GM10266 (cell line): ENCODE results near the gene CPO.

ENCODE experiments used
- DNase-seq: peaks from one replicate; pipeline ENCODE4 v3.0.0; 2012; ENCODE audit errors: extremely low spot score
- TF ChIP-seq, protein P1 (sequence below): IDR thresholded peaks from 2 replicates; pipeline ENCODE4 v1.5.1; 2012; ENCODE audit warnings: mild to moderate bottlenecking, low read depth; ENCODE audit not compliant: control insufficient read depth, insufficient read depth; ENCODE audit errors: missing control alignments

CPO gene

DNA sequence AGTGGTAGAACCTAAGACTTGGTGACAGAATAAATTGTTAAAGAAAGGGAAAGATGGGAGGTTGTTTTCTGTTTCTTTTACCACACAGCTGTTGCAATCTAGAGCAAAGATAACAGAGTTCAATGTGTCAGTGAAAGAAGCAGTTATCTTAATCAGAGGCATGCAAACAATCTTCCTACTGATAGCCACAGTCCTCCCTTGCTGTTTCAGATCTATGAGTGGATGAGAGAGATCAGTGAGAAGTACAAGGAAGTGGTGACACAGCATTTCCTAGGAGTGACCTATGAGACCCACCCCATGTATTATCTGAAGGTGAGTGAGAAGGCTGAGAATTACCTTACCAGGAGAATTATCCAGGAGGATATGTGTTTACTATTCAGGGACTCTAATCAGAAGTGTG is 15.9 kb downstream of the CPO start:
- TF ChIP-seq, protein P1, sequence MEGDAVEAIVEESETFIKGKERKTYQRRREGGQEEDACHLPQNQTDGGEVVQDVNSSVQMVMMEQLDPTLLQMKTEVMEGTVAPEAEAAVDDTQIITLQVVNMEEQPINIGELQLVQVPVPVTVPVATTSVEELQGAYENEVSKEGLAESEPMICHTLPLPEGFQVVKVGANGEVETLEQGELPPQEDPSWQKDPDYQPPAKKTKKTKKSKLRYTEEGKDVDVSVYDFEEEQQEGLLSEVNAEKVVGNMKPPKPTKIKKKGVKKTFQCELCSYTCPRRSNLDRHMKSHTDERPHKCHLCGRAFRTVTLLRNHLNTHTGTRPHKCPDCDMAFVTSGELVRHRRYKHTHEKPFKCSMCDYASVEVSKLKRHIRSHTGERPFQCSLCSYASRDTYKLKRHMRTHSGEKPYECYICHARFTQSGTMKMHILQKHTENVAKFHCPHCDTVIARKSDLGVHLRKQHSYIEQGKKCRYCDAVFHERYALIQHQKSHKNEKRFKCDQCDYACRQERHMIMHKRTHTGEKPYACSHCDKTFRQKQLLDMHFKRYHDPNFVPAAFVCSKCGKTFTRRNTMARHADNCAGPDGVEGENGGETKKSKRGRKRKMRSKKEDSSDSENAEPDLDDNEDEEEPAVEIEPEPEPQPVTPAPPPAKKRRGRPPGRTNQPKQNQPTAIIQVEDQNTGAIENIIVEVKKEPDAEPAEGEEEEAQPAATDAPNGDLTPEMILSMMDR, result no peak
- no peak for DNase-seq

DNA sequence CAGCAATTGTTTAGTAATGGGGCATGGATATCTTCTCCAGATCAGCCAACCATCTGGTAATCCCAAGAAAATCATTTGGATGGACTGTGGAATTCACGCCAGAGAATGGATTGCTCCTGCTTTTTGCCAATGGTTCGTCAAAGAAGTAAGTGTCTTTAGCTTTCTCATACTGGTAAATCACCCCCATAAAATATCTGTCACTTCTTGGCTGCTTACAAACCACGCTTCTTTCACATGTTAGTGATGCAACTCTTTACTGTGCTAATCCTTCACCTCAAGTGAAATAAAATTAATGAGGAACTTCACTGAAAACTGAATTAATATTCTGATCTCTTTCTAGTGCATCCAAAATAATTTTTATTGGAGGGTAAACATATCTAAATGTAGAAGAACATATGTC is 18.9 kb downstream of the CPO start:
- DNase-seq, result no peak
- TF ChIP-seq, protein P1, result no peak

DNA sequence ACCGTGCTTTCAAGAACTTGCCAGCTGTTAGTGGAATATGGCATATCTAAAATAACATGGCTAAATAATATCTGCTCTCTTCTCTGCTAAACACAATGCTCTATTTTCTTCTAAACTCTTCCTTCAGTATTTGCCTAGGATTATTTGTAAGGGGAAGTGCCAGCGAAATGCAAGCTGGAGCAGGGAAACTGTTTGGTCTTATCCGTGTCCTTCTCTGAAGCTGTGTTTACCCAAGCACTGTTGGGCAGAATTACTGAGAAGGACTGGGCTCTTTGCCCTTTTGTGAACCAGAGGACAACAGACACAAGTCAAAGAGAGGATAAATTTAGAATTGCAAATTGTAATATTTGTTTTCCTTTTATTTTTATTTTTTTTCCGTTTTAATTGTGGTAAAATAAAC is 23.6 kb downstream of the CPO start:
- TF ChIP-seq, protein P1, result no peak
- no peak for DNase-seq

DNA sequence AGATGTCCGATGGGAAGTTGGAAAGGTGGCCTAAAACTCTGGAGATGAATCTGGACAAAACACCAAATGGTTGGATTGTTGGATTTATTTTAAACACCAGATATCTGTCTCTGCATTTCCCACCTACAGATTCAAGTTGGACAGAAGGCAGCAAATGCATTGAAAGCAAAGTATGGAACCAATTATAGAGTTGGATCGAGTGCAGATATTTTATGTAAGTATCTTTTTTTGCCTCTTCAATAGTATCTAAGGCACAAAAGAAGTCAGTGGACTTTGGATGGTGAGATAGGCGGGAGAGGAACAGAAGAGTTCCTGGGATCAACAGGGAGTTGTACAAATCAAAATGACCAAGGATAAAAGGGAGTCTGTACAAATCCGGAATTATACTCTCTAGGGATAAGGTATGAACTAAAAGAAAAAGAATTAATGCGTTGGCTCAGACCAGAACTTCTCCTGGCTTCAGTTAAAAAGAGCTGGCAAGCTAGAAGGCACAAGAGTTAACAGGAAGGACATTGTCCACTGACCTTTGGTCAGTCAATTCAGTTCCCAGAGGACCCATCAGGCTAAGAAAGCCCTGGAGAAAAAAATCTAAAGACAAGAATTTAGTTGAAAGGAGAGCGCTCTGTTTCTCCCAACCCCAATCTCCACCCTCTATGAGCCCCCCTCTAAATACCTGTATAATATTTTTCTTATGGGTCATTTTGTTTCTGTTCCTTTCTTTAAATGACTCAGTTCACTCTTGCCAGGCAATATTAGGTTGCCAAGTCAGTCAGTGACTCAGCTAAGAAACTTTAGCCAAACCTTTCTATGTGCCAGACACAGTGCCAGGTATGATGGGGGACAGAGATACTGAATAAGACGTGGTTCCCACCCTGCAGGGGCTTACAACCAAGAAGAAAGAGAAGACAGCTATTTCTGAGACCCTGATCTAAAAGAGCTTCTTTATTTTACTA is 29.1 kb downstream of the CPO start:
- TF ChIP-seq, protein P1, result no peak
- DNase-seq, result no peak

DNA sequence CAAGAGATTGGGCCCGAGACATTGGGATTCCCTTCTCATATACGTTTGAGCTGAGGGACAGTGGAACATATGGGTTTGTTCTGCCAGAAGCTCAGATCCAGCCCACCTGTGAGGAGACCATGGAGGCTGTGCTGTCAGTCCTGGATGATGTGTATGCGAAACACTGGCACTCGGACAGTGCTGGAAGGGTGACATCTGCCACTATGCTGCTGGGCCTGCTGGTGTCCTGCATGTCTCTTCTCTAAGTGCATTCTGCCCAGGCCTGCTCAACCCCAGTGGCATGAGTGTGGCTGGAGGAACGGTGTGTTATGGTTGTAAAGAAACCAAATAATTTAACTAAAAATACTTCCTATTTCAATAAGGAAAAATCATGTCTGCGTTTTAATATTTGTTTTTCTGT is 29.9 kb downstream of the CPO start:
- TF ChIP-seq, protein P1, result no peak

DNA sequence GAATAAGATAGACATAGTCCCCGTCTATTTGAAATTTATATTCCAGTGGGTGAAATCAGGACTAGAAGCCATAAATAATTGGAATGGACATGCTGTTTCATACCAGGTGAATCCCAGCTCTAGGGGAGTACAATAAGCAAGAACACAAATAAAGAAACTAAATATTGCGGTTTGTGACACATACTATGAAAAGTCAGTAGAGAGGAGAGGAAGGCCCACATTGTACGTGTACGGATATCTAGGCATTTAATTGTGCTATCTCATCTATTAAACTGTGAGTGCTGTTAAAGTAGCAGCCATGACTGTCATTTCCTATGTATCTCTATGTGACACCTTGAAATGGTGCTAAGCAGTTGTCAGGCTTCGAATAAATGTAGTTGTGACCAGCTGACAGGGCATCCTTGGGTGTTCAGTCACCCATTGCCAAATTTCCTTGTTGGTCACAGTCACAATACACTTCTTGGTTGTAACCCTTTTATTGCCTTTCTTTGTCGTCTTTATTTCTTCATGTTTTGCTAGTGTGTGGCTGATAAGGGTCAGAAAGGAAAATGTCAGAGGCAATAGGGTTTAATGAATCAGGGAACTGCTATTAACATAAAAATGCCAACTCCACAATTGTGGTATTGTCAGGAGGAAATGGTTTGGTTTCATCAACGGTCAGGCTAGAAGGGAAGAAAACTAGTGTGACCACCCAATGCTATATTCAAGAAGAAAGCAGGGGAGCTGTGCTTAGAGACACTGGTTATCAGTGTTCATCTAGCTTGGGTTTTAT is 31.5 kb downstream of the CPO start:
- DNase-seq, result no peak
- TF ChIP-seq, protein P1, result no peak

More for the DNA sequence above, 29.9 kb downstream of the CPO start:
- no peak for DNase-seq
